ENCODE results near the gene BMP10.

DNA sequence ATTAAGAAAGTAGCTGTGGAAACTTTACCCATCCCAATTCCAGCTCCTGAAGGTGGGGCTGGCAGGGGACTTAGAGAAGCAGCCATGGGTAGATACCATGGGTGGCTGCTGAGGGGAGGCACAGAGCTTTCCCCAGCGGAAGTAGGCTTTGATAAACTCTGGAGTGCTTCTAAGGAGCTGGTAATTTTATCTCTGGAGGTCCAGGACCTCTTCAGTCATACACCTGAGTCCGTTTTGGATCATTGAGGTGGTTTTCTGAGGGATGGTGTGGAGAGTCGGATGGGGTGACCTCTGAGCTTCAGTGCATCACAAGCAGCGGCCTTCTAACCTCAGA lies 36.7 kb upstream of the BMP10 start:
- TF ChIP-seq TAF1 (IDR thresholded peaks at IDR 0.05; ENCODE audit: borderline replicate concordance, low read depth, low read length), result no peak
- TF ChIP-seq RAD21 (IDR thresholded peaks at IDR 0.05; ENCODE audit: low read length), result no peak
- no peak for TF ChIP-seq EZH2phosphoT487 (IDR thresholded peaks at IDR 0.05; ENCODE audit: borderline replicate concordance, low read depth)
- TF ChIP-seq, protein P1, sequence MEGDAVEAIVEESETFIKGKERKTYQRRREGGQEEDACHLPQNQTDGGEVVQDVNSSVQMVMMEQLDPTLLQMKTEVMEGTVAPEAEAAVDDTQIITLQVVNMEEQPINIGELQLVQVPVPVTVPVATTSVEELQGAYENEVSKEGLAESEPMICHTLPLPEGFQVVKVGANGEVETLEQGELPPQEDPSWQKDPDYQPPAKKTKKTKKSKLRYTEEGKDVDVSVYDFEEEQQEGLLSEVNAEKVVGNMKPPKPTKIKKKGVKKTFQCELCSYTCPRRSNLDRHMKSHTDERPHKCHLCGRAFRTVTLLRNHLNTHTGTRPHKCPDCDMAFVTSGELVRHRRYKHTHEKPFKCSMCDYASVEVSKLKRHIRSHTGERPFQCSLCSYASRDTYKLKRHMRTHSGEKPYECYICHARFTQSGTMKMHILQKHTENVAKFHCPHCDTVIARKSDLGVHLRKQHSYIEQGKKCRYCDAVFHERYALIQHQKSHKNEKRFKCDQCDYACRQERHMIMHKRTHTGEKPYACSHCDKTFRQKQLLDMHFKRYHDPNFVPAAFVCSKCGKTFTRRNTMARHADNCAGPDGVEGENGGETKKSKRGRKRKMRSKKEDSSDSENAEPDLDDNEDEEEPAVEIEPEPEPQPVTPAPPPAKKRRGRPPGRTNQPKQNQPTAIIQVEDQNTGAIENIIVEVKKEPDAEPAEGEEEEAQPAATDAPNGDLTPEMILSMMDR (IDR thresholded peaks at IDR 0.05), result no peak
- TF ChIP-seq GATA2 (CRISPR knock-in tag; IDR thresholded peaks at IDR 0.05), result no peak
- TF ChIP-seq TCF12 (IDR thresholded peaks at IDR 0.05), result no peak
- TF ChIP-seq GABPA (IDR thresholded peaks at IDR 0.05; ENCODE audit: low read depth), result no peak
- TF ChIP-seq EP300 (IDR thresholded peaks at IDR 0.05; ENCODE audit: borderline replicate concordance in 1 of 2, low read depth in 1 of 2, low read length in 1 of 2), result no peak
- no peak for TF ChIP-seq POLR2AphosphoS5 (IDR thresholded peaks at IDR 0.05; ENCODE audit: low read depth, low read length)
- TF ChIP-seq, protein P2, sequence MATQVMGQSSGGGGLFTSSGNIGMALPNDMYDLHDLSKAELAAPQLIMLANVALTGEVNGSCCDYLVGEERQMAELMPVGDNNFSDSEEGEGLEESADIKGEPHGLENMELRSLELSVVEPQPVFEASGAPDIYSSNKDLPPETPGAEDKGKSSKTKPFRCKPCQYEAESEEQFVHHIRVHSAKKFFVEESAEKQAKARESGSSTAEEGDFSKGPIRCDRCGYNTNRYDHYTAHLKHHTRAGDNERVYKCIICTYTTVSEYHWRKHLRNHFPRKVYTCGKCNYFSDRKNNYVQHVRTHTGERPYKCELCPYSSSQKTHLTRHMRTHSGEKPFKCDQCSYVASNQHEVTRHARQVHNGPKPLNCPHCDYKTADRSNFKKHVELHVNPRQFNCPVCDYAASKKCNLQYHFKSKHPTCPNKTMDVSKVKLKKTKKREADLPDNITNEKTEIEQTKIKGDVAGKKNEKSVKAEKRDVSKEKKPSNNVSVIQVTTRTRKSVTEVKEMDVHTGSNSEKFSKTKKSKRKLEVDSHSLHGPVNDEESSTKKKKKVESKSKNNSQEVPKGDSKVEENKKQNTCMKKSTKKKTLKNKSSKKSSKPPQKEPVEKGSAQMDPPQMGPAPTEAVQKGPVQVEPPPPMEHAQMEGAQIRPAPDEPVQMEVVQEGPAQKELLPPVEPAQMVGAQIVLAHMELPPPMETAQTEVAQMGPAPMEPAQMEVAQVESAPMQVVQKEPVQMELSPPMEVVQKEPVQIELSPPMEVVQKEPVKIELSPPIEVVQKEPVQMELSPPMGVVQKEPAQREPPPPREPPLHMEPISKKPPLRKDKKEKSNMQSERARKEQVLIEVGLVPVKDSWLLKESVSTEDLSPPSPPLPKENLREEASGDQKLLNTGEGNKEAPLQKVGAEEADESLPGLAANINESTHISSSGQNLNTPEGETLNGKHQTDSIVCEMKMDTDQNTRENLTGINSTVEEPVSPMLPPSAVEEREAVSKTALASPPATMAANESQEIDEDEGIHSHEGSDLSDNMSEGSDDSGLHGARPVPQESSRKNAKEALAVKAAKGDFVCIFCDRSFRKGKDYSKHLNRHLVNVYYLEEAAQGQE (IDR thresholded peaks at IDR 0.05; ENCODE audit: low read depth, low read length), result no peak
- no peak for TF ChIP-seq YY1 (IDR thresholded peaks at IDR 0.05; ENCODE audit: low read depth)
- TF ChIP-seq NRF1 (IDR thresholded peaks at IDR 0.05; ENCODE audit: low read depth, low read length), result no peak

Measured in SK-N-SH (cell line).